HEK293T (cell line): Measurements from ENCODE around the gene BIRC5.

Experiments used
- CTCF ChIA-PET: fragments of 350-600 bp; formaldehyde crosslinking; extraction: SDS; loops from one replicate; lab custom pipeline; 2021; ENCODE audit warnings: antibody characterized with exemption, inconsistent platforms; lab: Yijun Ruan, JAX
- POLR2A ChIA-PET: fragments of 350-600 bp; formaldehyde crosslinking; extraction: SDS; loops from one replicate; lab custom pipeline; 2020; ENCODE audit warnings: antibody characterized with exemption, inconsistent platforms; lab: Yijun Ruan, JAX
- DNase-seq: peaks from one replicate; pipeline ENCODE4 v3.0.0; 2012; ENCODE audit warnings: mixed read lengths; ENCODE audit errors: extremely low spot score
- ARNT ChIP-seq: fragments of 450-650 bp; IDR thresholded peaks from 2 replicates; pipeline ENCODE4 v1.6.1; 2017; ENCODE audit warnings: mild to moderate bottlenecking
- BHLHE40 ChIP-seq: fragments of 450-650 bp; IDR thresholded peaks from 2 replicates; pipeline ENCODE4 v1.6.1; 2016; ENCODE audit warnings: mild to moderate bottlenecking, moderate library complexity, borderline replicate concordance
- CTBP1 ChIP-seq: fragments of 450-650 bp; IDR thresholded peaks from 2 replicates; pipeline ENCODE4 v1.6.1; 2016; ENCODE audit warnings: borderline replicate concordance
- ELF4 ChIP-seq: fragments of 450-650 bp; IDR thresholded peaks from 2 replicates; pipeline ENCODE4 v1.6.1; 2017; ENCODE audit warnings: antibody characterized with exemption
- FOXA1 ChIP-seq: fragments of 450-650 bp; IDR thresholded peaks from 2 replicates; pipeline ENCODE4 v1.6.1; 2016; ENCODE audit warnings: mild to moderate bottlenecking
- FOXK2 ChIP-seq: fragments of 450-650 bp; IDR thresholded peaks from 2 replicates; pipeline ENCODE4 v1.6.1; 2016; ENCODE audit warnings: mild to moderate bottlenecking
- FOXM1 ChIP-seq: fragments of 450-650 bp; IDR thresholded peaks from 2 replicates; pipeline ENCODE4 v1.6.1; 2017; ENCODE audit warnings: mild to moderate bottlenecking, borderline replicate concordance
- HDGF ChIP-seq: fragments of 450-650 bp; IDR thresholded peaks from 2 replicates; pipeline ENCODE4 v1.6.1; 2017; ENCODE audit warnings: antibody characterized with exemption, borderline replicate concordance
- L3MBTL2 ChIP-seq: fragments of 450-650 bp; conservative IDR thresholded peaks from 2 replicates; pipeline ENCODE4 v1.6.1; 2016; ENCODE audit warnings: mild to moderate bottlenecking
- LEF1 ChIP-seq: fragments of 450-650 bp; IDR thresholded peaks from 2 replicates; pipeline ENCODE4 v1.6.1; 2017; ENCODE audit warnings: mild to moderate bottlenecking, borderline replicate concordance
- NFRKB ChIP-seq: fragments of 450-650 bp; IDR thresholded peaks from 2 replicates; pipeline ENCODE4 v1.6.1; 2016; ENCODE audit warnings: mild to moderate bottlenecking, moderate library complexity
- PKNOX1 ChIP-seq: fragments of 450-650 bp; IDR thresholded peaks from 2 replicates; pipeline ENCODE4 v1.6.1; 2016
- SP1 ChIP-seq: fragments of 450-650 bp; IDR thresholded peaks from 2 replicates; pipeline ENCODE4 v1.6.1; 2017
- SUZ12 ChIP-seq: fragments of 450-650 bp; IDR thresholded peaks from 2 replicates; pipeline ENCODE4 v1.6.1; 2016; ENCODE audit warnings: mild to moderate bottlenecking
- TARDBP ChIP-seq: fragments of 450-650 bp; IDR thresholded peaks from 2 replicates; pipeline ENCODE4 v1.6.1; 2016
- ZNF384 ChIP-seq: fragments of 450-650 bp; IDR thresholded peaks from 2 replicates; pipeline ENCODE4 v1.6.1; 2016

Gene BIRC5

GRCh38 chr17:78239489-78239931, 25.5 kb downstream of the BIRC5 start:
- TF ChIP-seq ARNT (no peak), BHLHE40 (no peak), FOXK2 (no peak), ZNF384 (no peak), NFRKB (no peak), HDGF (no peak), FOXA1 (no peak), LEF1 (no peak), PKNOX1 (no peak), FOXM1 (no peak)
- DNase-seq, result no peak
- ChIA-PET CTCF (no interaction called here), POLR2A (interaction anchor here (1.8 kb wide), 1 partner anchor 9 kb away, joined by 7 read pairs; no protein-coding TSS in a partner anchor)

- ChIA-PET CTCF (interaction anchor here (0.6 kb wide), 1 partner anchor 192 kb away, joined by 4 read pairs; no protein-coding TSS in a partner anchor), POLR2A (interaction anchor here (1.3 kb wide), 1 partner anchor 11 kb away, joined by 5 read pairs; no protein-coding TSS in a partner anchor)
- TF ChIP-seq TARDBP (no peak), FOXM1 (no peak), BHLHE40 (no peak), PKNOX1 (no peak), ARNT (no peak), ZNF384 (no peak), SUZ12 (no peak), FOXA1 (no peak), NFRKB (no peak), HDGF (no peak), FOXK2 (no peak), CTBP1 (no peak), LEF1 (no peak), ELF4 (no peak), SP1 (no peak), L3MBTL2 (no peak)
- DNase-seq, result no peak
Observed at GRCh38 chr17:78240012-78240655, 26.1 kb downstream of the BIRC5 start.

- ChIA-PET CTCF (no interaction called here), POLR2A (interaction anchor here (1.3 kb wide), 1 partner anchor 10 kb away, joined by 5 read pairs; no protein-coding TSS in a partner anchor)
- no peak for DNase-seq
- no peak for TF ChIP-seq BHLHE40
Observed at GRCh38 chr17:78240839-78241238, 26.8 kb downstream of the BIRC5 start.

GRCh38 chr17:78241277-78242023, 27.4 kb downstream of the BIRC5 start:
- DNase-seq, result peak; percentile 65
- CTCF ChIA-PET, result interaction anchor here (0.9 kb wide), 1 partner anchor 10 kb away, joined by 3 read pairs; no protein-coding TSS in a partner anchor
- TF ChIP-seq ZNF384 (no peak), PKNOX1 (peak; percentile 88)
- POLR2A ChIA-PET, result interaction anchor here (1.1 to 1.3 kb wide), 2 partner anchors 10 to 13 kb away, joined by 4 to 5 read pairs; no protein-coding TSS in a partner anchor

- DNase-seq, result no peak
- TF ChIP-seq CTBP1 (no peak), SUZ12 (no peak)
- ChIA-PET CTCF (interaction anchor here (0.9 kb wide), 1 partner anchor 9 kb away, joined by 3 read pairs; no protein-coding TSS in a partner anchor), POLR2A (interaction anchor here (1.1 kb wide), 1 partner anchor 13 kb away, joined by 4 read pairs; no protein-coding TSS in a partner anchor)
Observed at GRCh38 chr17:78242024-78242742, 28.1 kb downstream of the BIRC5 start.

GRCh38 chr17:78247304-78247703, 33.3 kb downstream of the BIRC5 start:
- POLR2A ChIA-PET, result interaction anchor here (1.2 kb wide), 1 partner anchor 60 kb away, joined by 5 read pairs; the partner anchor contains the start of genes AFMID and TK1
- TF ChIP-seq FOXM1 (no peak), ZNF384 (no peak), SP1 (no peak), PKNOX1 (no peak), NFRKB (no peak), L3MBTL2 (no peak), CTBP1 (no peak), LEF1 (no peak)
- no peak for DNase-seq
- CTCF ChIA-PET, result interaction anchor here (0.6 kb wide), 1 partner anchor 199 kb away, joined by 3 read pairs; no protein-coding TSS in a partner anchor
